ENCODE measurements around the gene SLC27A2. TPM values are rescaled to one million over a fixed set of nuclear protein-coding genes. Genes with fewer than 3 reads are reported as not detected.
"Not testable (repeated sequence)": the region's sequence is repeated elsewhere in the genome, so short reads cannot be mapped to it uniquely, and the experiment has no call there.

Gene SLC27A2
- total RNA-seq, 2 donors from 2014 or later: not detected

- no peak overlapping the region for H3K4me3 ChIP-seq
- no peaks in the 10 kb centered on the region for H3K4me1 ChIP-seq
- peaks cover 0 to 2% of the 10 kb centered on the region in 2 donors for H3K27me3 ChIP-seq
- no peak overlapping the region for H3K27ac ChIP-seq
- no peaks in the 10 kb centered on the region for H3K9me3 ChIP-seq
- no peaks in the 10 kb centered on the region for H3K36me3 ChIP-seq
- TF ChIP-seq CTCF (IDR thresholded peaks at IDR 0.05): no peak
- no peak for DNase-seq (ENCODE audit: low spot score)
Observed at GRCh38 chr15:50187997-50188396, 6.0 kb downstream of the SLC27A2 start.

GRCh38 chr15:50188793-50189192 lies 6.8 kb downstream of the SLC27A2 start:
- not testable (repeated sequence) for H3K27me3 ChIP-seq; H3K27ac ChIP-seq; H3K4me1 ChIP-seq; H3K36me3 ChIP-seq; H3K4me3 ChIP-seq; DNase-seq (ENCODE audit: low spot score); H3K9me3 ChIP-seq

- no peak for DNase-seq (ENCODE audit: low spot score)
- no peaks in the 10 kb centered on the region for H3K27me3 ChIP-seq
- no peaks in the 10 kb centered on the region for H3K4me1 ChIP-seq
- H3K36me3 ChIP-seq: no peaks in the 10 kb centered on the region
- H3K27ac ChIP-seq: no peak overlapping the region
- no peak for TF ChIP-seq CTCF (IDR thresholded peaks at IDR 0.05)
- no peak overlapping the region for H3K4me3 ChIP-seq
- no peaks in the 10 kb centered on the region for H3K9me3 ChIP-seq
Observed at GRCh38 chr15:50189633-50190032, 7.6 kb downstream of the SLC27A2 start.

- no peak overlapping the region for H3K4me3 ChIP-seq
- no peak overlapping the region for H3K27ac ChIP-seq
- TF ChIP-seq CTCF (IDR thresholded peaks at IDR 0.05): no peak
- no peak for DNase-seq (ENCODE audit: low spot score)
- no peaks in the 10 kb centered on the region for H3K27me3 ChIP-seq
- H3K9me3 ChIP-seq: no peaks in the 10 kb centered on the region
- H3K36me3 ChIP-seq: no peaks in the 10 kb centered on the region
- H3K4me1 ChIP-seq: no peaks in the 10 kb centered on the region
Observed at GRCh38 chr15:50190166-50190570, 8.2 kb downstream of the SLC27A2 start.

GRCh38 chr15:50190723-50191122 lies 8.7 kb downstream of the SLC27A2 start:
- no peak for DNase-seq (ENCODE audit: low spot score)
- H3K27ac ChIP-seq: no peak overlapping the region
- H3K36me3 ChIP-seq: no peaks in the 10 kb centered on the region
- no peaks in the 10 kb centered on the region for H3K9me3 ChIP-seq
- no peak overlapping the region for H3K4me3 ChIP-seq
- H3K4me1 ChIP-seq: no peaks in the 10 kb centered on the region
- H3K27me3 ChIP-seq: no peaks in the 10 kb centered on the region
- TF ChIP-seq CTCF (IDR thresholded peaks at IDR 0.05): no peak

GRCh38 chr15:50192164-50192563 lies 10.2 kb downstream of the SLC27A2 start:
- no peak for TF ChIP-seq CTCF (IDR thresholded peaks at IDR 0.05)
- H3K27me3 ChIP-seq: no peaks in the 10 kb centered on the region
- H3K27ac ChIP-seq: no peak overlapping the region
- no peaks in the 10 kb centered on the region for H3K36me3 ChIP-seq
- H3K4me3 ChIP-seq: no peak overlapping the region
- H3K9me3 ChIP-seq: no peaks in the 10 kb centered on the region
- H3K4me1 ChIP-seq: no peaks in the 10 kb centered on the region
- no peak for DNase-seq (ENCODE audit: low spot score)

All from right atrium auricular region (tissue), 2 donors.